Coronary artery (tissue), 2 donors: ENCODE results near the gene RPGRIP1.
"Not testable (repeated sequence)": the region's sequence is repeated elsewhere in the genome, so short reads cannot be mapped to it uniquely, and the experiment has no call there.

ENCODE experiments used
- DNase-seq: peaks from one replicate; pipeline ENCODE4 v3.0.0-alpha.2; 2017; ENCODE audit warnings: low spot score
- H3K27ac ChIP-seq, 2 donors: fragments of 200-600 bp; sonication (generic); one replicate each; pipeline ENCODE4 v1.5.1; 2016 to 2019
- H3K4me3 ChIP-seq: fragments of 200-600 bp; sonication (generic); 2 replicates; pipeline ENCODE4 v1.5.1; 2016; ENCODE audit warnings: mild to moderate bottlenecking, moderate library complexity
- TF ChIP-seq, protein P1 (sequence below): fragments of 200-600 bp; sonication (generic); IDR thresholded peaks from one replicate; pipeline ENCODE4 v1.5.1; 2019; ENCODE audit warnings: antibody characterized with exemption

The RPGRIP1 gene

DNA sequence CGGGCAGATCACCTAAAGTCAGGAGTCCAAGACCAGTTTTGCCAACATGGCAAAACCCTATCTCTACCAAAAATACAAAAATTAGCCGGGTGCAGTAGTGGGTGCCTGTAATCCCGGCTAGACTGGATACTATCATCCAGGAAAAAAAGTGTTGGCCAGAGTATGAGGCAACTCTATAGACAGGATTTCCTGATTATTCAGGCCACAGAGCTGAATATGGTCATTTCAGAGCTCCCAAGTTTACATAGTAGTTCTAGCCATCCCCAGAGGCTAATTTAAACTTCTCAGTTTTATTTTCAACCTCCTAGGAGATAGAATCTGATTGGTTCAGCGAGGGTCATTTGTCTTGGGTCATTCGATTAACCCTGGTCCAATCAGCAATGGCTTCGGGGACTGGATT lies 7.3 kb downstream of the RPGRIP1 start:
- no peak for DNase-seq
- TF ChIP-seq, protein P1, sequence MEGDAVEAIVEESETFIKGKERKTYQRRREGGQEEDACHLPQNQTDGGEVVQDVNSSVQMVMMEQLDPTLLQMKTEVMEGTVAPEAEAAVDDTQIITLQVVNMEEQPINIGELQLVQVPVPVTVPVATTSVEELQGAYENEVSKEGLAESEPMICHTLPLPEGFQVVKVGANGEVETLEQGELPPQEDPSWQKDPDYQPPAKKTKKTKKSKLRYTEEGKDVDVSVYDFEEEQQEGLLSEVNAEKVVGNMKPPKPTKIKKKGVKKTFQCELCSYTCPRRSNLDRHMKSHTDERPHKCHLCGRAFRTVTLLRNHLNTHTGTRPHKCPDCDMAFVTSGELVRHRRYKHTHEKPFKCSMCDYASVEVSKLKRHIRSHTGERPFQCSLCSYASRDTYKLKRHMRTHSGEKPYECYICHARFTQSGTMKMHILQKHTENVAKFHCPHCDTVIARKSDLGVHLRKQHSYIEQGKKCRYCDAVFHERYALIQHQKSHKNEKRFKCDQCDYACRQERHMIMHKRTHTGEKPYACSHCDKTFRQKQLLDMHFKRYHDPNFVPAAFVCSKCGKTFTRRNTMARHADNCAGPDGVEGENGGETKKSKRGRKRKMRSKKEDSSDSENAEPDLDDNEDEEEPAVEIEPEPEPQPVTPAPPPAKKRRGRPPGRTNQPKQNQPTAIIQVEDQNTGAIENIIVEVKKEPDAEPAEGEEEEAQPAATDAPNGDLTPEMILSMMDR: no peak
- H3K4me3 ChIP-seq: no peak overlapping the region
- H3K27ac ChIP-seq: no peak overlapping the region

DNA sequence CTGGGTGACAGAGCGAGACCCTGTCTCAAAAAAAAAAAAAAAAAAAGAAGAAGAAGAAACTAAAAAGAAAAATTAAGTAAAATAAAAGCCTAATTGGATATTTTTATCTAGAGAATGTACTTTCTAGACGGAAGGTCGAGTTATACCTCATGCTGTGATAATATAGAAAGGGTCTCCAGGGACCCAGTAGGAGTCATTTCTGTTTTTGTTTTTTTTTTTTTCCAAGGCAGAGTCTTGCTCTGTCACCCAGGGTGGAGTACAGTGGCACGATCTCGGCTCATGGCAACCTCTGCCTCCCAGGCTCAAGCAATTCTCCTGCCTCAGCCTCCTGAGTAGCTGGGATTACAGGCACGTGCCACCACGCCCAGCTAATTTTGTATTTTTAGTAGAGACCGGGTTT lies 14.1 kb downstream of the RPGRIP1 start:
- not testable (repeated sequence) for H3K27ac ChIP-seq, DNase-seq, H3K4me3 ChIP-seq

- no peak overlapping the region for H3K27ac ChIP-seq
- H3K4me3 ChIP-seq: no peak overlapping the region
- TF ChIP-seq, protein P1: no peak
- DNase-seq: no peak
These were observed 18.5 kb downstream of the RPGRIP1 start for GRCh38 chr14:21298358-21298757.

- TF ChIP-seq, protein P1: no peak
- no peak for DNase-seq
- no peak overlapping the region for H3K4me3 ChIP-seq
- H3K27ac ChIP-seq: no peak overlapping the region
These were observed 19.8 kb downstream of the RPGRIP1 start for GRCh38 chr14:21299562-21300130.

DNA sequence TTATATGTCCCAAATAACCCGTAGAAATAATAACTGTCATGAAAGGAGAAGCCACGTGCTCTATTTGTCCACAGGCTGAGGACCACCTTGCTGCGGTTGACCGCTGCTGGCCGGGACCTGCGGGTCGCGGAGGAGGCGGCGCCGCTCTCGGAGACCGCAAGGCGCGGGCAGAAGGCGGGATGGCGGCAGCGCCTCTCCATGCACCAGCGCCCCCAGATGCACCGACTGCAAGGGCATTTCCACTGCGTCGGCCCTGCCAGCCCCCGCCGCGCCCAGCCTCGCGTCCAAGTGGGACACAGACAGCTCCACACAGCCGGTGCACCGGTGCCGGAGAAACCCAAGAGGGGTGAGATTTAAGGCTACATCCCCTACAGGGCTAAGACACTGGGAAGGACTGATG lies 21.0 kb downstream of the RPGRIP1 start:
- peak overlapping the region; percentile 56 for H3K4me3 ChIP-seq
- TF ChIP-seq, protein P1: no peak
- no peak for DNase-seq
- no peak overlapping the region for H3K27ac ChIP-seq

DNA sequence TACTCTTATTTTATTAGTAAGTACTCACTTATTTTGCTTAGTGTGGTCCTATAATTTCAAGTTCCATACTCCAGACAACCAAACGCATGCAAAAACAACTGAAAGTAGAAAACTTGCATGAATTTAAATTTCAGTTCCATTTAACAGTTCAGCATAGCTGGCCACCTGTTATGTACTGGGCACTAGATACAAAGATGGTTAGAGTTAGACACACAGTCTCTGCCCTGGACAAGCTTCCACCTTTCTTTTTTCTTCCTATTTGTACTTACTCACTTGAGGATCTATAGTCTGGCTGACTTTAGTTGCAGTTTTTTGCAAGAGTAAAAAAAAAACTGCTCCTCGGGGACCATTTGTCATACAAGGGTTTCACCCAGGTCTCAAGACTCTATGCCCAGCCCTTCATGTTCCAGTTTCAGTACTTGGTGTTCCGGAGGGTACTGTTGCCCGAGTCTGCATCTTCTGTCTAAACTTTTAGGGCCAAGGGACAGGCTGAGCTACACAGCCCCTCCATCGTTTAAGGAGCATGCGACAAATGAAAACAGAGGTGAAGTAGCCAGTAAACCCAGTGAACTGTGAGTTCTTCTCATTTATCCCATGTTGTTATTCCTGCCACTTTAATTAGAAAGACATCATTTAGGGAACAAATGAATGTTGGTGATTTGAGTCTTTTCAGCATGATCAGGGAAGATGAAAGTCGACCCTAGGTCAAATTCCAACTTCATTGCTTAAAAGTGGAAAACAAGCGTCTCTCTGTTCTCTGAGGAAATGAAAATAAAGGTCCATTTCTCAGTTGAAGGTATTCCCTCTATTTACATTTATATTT lies 22.3 kb downstream of the RPGRIP1 start:
- no peak for DNase-seq
- no peak overlapping the region for H3K27ac ChIP-seq
- no peak overlapping the region for H3K4me3 ChIP-seq
- TF ChIP-seq, protein P1: no peak

GRCh38 chr14:21302836-21303140 lies 22.9 kb downstream of the RPGRIP1 start:
- DNase-seq, H3K27ac ChIP-seq, H3K4me3 ChIP-seq: not testable (repeated sequence)

DNA sequence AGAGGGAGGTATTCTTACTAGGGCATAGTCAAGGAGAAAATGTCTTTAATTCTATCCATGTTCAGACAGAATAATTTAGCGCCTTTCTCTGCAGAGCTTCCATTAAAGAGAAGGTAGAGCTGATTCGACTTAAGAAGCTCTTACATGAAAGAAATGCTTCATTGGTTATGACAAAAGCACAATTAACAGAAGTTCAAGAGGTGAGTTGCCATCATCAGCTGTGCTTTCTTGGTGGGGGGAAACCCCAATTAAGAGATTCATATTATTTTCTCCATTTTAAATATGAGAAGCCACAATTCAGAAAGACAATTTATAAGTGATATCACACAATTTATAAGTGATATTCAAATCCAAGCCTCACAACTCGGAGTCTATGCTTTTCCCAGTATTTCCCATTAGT lies 27.8 kb downstream of the RPGRIP1 start:
- TF ChIP-seq, protein P1: no peak
- H3K27ac ChIP-seq: no peak overlapping the region
- no peak for DNase-seq
- H3K4me3 ChIP-seq: no peak overlapping the region
